HG03442 (cell line): Measurements from ENCODE around the gene DOK5.
A peak's percentile ranks its signal among the peaks of the same experiment; 100 is the strongest.

Source experiments
- ATAC-seq: cut with Tn5 transposase; IDR thresholded peaks from one replicate; pipeline ENCODE4 v1.9.1; 2021; ENCODE audit warnings: mild to moderate bottlenecking, moderate library complexity; ENCODE audit not compliant: unreplicated experiment

Gene DOK5

GRCh38 chr20:54606380-54606779 lies 131.0 kb downstream of the DOK5 start:
- peak; percentile 74 for ATAC-seq

GRCh38 chr20:54608039-54608745 lies 132.8 kb downstream of the DOK5 start:
- ATAC-seq, result no peak

- ATAC-seq, result no peak
These were observed 133.6 kb downstream of the DOK5 start for GRCh38 chr20:54608943-54609342.

- no peak for ATAC-seq
These were observed 136.5 kb downstream of the DOK5 start for GRCh38 chr20:54611708-54612412.

- no peak for ATAC-seq
These were observed 143.0 kb downstream of the DOK5 start for GRCh38 chr20:54618412-54618811.

GRCh38 chr20:54619181-54619580 lies 143.8 kb downstream of the DOK5 start:
- no peak for ATAC-seq

- no peak for ATAC-seq
These were observed 144.3 kb downstream of the DOK5 start for GRCh38 chr20:54619682-54620081.

- ATAC-seq, result no peak
These were observed 145.2 kb downstream of the DOK5 start for GRCh38 chr20:54620611-54621010.

- no peak for ATAC-seq
These were observed 147.2 kb downstream of the DOK5 start for GRCh38 chr20:54622333-54623295.

- ATAC-seq, result no peak
These were observed 148.7 kb downstream of the DOK5 start for GRCh38 chr20:54623991-54624569.

GRCh38 chr20:54624706-54625390 lies 149.5 kb downstream of the DOK5 start:
- no peak for ATAC-seq

GRCh38 chr20:54625497-54625896 lies 150.1 kb downstream of the DOK5 start:
- ATAC-seq, result no peak

- ATAC-seq, result no peak
These were observed 150.7 kb downstream of the DOK5 start for GRCh38 chr20:54626126-54626525.

GRCh38 chr20:54629632-54630031 lies 154.2 kb downstream of the DOK5 start:
- ATAC-seq, result no peak

GRCh38 chr20:54630582-54630981 lies 155.2 kb downstream of the DOK5 start:
- no peak for ATAC-seq

GRCh38 chr20:54631059-54631458 lies 155.7 kb downstream of the DOK5 start:
- no peak for ATAC-seq

GRCh38 chr20:54633374-54634355 lies 158.3 kb downstream of the DOK5 start:
- peak; percentile 97 for ATAC-seq

GRCh38 chr20:54636575-54636974 lies 161.2 kb downstream of the DOK5 start:
- ATAC-seq, result no peak

GRCh38 chr20:54639941-54640340 lies 164.5 kb downstream of the DOK5 start:
- no peak for ATAC-seq
